Stimulated activated CD4-positive, alpha-beta T cell treated with anti-CD3 and anti-CD28 coated beads, Interleukin-15, amount 100 ng/mL, for 24 hours (primary cell): ENCODE measurements around the gene TRIM34.
"Not testable (repeated sequence)": the region's sequence is repeated elsewhere in the genome, so short reads cannot be mapped to it uniquely, and the experiment has no call there.

ENCODE experiments used
- DNase-seq: peaks from one replicate; pipeline ENCODE4 v3.0.0-alpha.2; 2020

The TRIM34 gene

DNA sequence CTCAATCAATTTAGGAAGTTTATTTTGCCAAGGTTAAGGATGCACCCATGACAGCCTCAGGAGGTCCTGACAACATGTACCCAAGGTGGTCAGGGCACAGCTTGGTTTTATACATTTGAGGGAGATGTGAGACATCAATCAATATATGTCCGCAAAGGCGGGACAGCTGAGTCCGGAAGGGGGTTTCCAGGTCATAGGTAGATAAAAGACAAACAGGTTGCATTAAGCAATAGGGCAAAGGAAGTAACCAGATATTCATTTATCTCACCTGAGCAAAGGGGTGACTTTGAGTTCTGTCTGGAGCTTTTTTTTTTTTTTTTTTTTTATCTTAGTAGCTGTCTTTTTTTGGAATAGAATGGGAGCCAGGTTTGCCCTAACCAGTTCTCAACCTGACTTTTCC is 2.0 kb upstream of the TRIM34 start:
- no peak for DNase-seq

DNA sequence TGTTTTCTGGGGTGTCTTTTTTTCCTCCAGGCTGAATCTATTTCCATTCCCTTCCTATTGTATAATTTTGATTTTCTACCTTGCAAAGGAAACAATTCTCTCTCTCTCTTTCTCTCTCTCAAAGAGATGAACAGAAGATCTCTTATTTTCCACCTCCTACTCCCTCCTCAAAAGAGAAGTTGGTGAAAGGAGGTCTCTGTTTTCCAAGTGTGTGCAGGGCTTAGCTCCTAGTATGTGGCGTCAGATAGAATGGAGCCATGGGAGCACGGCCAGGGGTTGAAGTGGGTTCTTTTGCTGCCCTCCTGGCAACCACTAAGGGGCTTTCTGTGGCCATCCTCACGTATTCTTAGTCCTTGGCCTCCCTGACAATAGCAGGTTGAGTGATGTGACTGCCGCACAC is 480 bp downstream of the TRIM34 start:
- DNase-seq = no peak

DNA sequence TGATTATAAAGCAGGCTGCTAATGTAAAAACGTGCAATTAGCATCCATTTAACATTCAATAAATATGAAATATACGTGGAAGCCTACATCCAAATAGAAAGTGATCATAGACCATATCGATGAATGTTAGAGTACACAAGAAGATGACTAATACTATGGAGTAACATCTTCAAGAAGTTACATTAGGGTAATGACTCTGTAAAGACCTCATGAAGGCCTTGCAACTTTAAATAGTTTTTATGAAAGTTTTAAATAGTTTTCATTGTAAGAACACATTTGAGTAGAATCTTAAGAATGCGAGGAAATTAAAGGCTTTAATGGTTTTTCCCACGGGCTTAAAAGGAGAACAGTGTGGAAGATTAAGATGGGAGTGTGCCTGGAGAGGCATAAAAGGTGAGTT is 1.4 kb downstream of the TRIM34 start:
- DNase-seq = no peak

DNA sequence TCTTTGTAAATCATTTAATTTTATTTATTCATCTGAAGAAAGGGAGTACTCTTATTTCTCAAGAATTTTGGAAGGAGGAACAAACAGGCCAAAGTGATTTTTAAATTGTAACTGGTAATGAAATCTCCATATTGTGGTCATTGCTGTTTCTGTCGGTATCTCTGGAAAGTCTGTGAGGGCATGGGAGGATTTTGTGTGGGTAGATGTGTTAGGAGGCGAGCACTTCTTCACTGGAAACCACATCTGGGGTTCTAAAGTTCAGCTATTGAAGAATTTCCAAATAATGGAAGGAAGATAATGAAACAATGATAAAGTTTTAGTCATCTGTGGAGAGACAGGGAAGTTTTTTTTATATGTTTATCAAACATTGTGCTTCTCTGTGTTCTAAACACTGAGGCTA is 6.6 kb downstream of the TRIM34 start:
- no peak for DNase-seq

DNA sequence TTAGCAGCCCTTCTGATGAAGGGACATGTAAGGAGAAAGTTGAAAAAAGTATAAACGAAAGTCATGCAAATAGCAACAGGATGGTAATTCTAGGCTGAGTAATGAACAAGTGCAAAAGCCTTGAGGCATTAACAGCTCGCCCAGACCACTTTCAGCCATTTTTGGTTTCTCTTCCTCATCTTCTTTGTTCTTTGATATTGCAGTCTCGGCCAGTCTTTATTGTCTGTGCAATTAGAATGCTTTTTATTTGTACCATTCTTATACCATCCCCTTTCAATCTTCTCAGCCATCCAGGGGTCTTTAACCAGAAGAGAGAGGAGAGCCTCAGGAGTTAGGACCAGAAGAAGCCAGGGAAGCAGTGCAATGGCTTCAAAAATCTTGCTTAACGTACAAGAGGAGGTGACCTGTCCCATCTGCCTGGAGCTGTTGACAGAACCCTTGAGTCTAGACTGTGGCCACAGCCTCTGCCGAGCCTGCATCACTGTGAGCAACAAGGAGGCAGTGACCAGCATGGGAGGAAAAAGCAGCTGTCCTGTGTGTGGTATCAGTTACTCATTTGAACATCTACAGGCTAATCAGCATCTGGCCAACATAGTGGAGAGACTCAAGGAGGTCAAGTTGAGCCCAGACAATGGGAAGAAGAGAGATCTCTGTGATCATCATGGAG is 7.3 kb downstream of the TRIM34 start:
- DNase-seq = no peak

DNA sequence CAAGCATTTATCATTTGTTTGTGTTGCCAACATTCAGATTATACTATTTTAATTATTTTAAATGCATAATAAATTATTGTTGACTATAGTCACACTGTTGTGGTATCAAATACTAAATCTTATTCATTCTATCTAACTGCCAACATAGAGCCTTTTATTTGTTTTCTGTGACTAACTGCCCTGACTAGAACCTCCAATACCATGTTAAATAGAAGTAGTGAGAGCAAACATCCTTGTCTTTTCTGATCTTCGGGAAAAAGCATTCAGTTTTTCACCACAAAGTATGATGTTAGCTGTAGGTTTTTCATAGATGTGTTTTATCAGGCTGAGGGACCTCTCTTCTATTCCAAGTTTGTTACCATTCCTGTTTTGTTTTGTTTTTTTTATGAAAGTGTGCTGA is 15.2 kb downstream of the TRIM34 start:
- no peak for DNase-seq

DNA sequence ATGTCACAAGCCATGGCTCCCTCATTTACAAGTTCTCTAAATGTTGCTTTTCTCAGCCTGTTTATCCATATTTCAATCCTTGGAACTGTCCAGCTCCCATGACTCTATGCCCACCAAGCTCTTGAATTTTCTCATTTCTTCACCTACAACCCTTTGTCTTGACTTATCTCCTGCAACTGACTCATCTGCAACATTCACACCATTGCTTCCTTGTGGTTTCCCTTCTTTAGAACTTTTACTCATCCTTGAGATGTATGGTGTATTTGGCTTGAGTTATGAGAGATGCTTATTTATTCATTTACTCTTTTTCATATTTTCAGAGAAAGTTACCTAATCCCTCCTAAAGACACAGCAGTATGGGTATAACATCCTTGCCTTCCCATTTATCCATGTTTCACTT is 18.8 kb downstream of the TRIM34 start:
- DNase-seq = no peak

DNA sequence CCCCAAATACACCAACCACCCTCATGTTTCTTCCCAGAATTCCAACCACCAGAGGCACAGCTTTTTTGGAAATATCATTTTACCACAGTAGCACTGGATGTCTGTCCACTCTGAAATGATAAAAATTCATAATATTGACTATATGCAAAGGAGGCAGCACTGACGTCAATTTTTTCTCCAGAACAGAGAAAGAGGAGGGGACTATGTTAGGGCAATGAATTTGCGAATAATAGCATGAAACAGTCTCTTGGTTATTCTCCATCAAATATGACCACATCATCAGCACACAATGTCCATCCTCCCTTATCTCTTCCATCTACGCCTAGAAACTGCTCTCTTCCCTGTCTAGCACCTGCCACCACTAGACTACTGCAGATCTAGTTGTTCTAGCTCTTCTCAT is 21.3 kb downstream of the TRIM34 start:
- DNase-seq = no peak

DNA sequence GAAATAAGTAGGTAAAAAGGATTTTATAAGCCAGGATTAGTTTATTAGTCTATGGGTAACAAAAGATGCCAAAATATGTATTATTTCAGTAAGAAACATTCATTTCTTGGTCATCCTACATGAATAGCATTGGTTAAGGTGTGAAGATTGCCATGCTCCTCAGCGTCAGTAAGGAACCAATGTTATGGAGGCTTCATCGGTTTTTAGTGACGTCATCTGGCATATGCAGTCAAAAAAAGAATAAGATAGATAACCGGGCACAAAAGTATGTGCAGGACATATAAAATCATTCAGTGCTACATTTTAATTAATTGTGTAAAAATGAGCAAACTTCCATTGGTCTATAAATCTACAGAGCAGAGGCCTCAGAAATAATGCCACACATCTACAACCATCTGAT is 30.7 kb downstream of the TRIM34 start:
- no peak for DNase-seq

DNA sequence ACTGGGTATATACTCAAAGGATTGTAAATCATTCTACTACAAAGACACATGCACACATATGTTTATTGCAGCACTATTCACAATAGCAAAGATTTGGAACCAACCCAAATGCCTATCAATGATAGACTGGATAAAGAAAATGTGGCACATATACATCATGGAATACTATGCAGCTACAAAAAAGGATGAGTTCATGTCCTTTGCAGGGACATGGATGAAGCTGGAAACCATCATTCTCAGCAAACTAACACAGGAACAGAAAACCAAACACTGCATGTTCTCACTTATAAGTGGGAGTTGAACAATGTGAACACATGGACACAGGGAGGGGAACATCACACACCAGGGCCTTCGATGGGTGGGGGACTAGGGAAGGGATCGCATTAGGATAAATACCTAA is 32.2 kb downstream of the TRIM34 start:
- not testable (repeated sequence) for DNase-seq

DNA sequence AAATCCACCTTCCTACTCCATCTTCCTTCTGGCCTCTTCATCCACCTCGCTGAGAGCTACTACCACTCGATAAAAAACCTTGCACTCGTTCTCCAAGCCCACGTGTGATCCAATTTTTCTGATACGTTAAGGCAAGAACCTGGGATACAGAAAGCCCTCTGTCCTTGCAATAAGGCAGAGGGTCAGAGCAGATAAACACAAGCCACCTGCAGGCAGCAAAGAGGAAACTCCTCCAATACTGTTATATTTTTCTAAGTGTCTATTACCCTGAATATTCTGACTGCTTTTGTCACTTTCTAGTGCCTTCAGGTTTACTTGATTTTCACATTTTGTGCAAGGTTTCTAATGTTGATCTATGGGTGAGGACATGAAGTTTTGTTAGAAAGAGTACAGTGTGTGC is 33.5 kb downstream of the TRIM34 start:
- no peak for DNase-seq

DNA sequence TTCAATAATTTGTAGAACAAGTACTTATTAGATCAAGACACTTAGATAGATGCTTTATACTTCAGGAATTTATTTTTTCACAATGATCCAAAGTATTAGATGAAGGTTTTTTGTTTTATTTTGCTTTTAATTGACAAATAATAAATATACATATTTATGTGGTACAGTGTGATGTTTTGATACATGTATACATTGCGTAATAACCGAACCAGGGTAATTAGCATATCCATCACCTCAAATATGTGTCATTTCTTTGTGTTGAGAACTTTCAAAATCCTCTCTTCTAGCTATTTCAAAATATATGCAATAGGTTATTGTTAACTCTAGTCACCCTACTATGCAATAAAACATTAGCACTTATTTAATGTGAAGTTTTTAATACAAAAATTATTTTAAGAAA is 38.7 kb downstream of the TRIM34 start:
- DNase-seq = no peak

DNA sequence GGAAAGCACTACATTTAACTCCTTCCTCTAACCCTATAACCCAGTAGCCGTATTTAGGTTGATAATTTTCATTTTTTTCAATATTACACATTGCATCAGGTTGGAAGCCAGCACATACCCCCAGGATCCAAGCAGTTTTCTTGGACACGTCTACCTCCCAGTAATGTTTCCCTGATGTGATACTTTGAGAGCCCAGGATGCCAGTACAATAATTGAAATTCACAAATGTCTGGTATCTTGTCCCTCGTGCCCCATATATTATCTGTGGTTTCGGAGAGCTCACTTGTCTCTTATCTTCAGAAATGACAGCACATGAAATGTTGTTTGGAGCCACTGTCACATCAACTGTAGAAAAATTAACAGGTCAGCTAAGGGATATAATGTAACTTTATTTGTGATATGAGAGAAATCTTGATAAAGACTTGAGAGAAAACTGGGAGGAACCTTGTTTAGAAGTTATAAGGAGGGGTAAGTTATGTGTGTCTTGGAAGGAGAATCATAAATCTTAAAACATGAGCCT is 40.3 kb downstream of the TRIM34 start:
- no peak for DNase-seq

DNA sequence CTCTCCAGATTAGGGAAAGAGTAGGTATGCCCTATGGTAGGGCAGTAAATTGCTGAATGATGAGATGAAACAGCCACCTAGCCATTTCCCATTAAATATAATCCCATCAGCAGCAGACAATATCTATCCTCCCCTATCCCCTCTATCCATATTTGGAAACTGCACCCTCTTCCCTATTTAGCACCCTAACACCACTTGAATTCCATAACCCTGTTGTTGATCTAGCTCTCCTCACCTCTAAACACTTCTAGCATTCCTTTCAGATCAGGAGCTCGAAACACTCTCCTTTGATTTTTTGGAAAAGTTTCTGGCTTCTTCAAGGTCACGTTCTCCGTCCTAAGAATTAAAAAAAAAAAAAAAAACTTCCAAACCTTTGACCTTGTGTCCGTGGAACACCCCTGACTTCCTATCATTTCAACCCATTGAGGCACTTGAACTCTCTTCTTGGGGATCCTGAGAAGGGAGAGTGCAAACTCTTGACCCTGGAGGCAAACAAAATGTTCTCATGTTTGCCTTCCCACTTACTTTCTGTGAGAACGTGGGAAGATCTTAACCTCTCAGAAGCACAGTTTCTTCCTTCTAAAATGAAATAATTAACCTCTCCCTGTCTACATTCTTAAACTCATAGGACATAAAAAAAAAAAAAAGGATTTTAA is 41.1 kb downstream of the TRIM34 start:
- DNase-seq = no peak

DNA sequence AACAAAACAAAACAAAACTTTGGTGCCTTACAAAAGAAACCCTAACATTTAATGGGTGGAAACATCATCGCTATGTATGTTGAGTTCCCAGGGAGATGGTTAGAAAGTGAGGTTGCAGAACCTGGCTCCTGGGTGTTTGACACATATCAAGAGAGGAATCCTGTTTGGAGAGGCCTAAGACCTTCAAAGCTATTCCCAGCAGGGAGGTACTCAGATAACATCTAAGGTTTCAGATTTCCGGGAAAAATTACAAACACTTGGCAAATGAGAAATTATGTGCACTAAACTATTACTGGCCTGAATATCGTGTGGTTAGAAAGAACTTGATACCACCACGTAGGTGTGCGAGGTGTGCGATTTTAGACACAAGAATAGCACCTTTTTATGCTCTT is 41.6 kb downstream of the TRIM34 start:
- no peak for DNase-seq

DNA sequence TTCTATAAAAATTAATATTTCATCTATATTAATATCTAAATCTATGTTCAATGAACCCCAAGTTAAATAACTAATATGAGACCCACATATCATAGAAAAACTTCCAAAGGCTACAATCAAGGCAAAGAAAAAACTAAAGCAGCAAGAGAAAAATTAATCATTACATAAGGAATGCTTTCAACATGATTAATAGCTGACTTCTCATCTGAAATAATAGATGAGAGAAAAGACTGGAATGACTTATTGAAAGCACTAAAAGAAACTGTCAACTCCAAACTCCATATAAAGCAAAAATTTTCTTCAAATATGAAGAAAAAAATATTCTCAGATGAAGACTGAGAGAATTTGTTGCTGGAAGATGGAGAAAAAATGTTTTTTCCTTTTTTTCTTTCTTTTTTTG is 47.0 kb downstream of the TRIM34 start:
- no peak for DNase-seq

DNA sequence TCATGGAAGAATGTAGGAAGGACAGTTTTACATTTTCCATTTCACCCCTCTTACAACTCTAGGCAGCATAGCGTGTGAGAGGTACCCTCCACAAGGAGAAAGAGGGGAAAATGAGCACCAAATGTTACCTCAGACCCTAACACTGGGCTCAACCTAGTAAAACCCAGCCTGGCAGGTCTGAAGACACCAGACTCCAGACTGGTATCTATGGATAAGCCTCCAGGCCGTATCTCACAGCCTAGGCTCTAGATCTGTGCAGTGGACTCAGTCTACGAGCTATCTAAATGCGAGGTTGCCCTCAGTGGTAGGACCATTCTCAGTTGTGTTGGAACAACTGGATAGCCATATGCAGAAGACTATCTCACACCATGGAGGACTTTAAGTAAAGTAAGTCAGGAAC is 49.6 kb downstream of the TRIM34 start:
- no peak for DNase-seq

DNA sequence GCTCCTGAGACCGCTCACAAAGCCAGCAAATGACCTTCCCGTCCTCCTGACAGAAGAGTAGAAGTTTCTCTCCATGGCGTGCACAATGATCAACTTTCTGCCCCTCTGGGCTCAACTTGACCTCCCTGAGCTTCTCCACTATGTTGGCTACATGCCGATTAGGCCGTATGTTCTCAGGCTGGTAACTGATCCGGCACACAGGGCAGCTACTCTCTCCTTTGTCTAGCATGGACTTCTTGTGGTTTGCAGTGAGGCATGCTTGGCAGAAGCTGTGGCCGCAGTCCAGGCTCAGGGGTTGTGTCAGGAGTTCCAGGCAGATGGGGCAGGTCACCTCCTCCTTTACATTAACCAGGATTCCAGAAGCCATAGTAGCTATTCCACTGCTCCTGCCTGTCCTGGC is 55.0 kb downstream of the TRIM34 start:
- DNase-seq = no peak

DNA sequence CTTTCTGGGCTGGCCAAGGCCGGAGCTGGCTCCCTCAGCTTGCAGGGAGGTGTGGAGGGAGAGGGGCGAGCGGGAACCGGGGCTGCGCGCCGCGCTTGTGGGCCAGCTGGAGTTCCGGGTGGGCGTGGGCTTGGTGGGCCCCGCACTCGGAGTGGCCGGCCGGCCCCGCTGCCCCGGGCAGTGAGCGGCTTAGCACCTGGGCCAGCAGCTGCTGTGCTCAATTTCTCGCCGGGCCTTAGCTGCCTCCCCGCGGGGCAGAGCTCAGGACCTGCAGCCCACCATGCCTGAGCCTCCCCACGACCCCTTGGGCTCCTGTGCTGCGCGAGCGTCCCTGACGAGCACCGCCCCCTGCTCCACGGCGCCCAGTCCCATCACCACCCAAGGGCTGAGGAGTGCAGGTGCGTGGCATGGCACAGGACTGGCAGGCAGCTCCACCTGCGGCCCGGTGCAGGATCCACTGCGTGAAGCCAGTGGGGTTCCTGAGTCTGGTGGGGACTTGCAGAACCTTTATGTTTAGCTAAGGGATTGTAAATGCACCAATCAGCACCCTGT is 58.2 kb downstream of the TRIM34 start:
- not testable (repeated sequence) for DNase-seq

DNA sequence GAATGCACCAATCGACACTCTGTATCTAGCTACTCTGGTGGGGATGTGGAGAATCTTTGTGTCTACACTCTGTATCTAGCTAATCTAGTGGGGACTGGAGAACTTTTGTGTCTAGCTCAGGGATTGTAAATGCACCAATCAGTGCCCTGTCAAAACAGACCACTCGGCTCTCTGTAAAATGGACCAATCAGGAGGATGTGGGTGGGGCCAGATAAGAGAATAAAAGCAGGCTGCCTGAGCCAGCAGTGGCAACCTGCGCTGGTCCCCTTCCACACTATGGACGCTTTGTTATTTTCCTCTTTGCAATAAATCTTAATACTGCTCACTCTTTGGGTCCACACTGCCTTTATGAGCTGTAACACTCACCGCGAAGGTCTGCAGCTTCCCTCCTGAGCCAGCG is 58.8 kb downstream of the TRIM34 start:
- DNase-seq = peak; percentile 37

DNA sequence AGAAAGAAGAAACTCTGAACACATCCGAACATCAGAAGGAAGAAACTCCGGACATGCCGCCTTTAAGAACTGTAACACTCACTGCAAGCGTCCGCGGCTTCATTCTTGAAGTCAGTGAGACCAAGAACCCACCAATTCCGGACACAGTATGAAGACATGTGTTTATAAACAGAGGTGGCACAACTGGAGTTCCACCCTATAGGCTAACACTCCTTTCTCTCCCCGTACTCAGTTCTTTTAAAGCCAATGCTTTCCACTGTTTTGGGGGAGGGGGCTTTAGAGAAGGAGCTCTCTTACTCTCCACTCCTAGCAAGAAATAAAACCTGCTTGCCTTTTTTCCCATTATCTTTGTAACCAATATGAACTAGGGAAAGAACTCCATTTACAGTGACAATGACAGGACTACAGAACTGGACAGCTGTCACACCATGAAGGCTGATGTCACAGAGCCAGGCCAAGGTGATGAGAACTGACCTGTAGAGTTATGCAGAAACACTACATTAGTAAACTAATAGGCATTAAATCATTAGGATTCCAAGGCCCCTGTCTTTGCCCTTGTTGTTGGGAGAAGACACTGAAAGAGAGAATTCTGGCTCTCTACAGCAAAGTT is 59.3 kb downstream of the TRIM34 start:
- no peak for DNase-seq

DNA sequence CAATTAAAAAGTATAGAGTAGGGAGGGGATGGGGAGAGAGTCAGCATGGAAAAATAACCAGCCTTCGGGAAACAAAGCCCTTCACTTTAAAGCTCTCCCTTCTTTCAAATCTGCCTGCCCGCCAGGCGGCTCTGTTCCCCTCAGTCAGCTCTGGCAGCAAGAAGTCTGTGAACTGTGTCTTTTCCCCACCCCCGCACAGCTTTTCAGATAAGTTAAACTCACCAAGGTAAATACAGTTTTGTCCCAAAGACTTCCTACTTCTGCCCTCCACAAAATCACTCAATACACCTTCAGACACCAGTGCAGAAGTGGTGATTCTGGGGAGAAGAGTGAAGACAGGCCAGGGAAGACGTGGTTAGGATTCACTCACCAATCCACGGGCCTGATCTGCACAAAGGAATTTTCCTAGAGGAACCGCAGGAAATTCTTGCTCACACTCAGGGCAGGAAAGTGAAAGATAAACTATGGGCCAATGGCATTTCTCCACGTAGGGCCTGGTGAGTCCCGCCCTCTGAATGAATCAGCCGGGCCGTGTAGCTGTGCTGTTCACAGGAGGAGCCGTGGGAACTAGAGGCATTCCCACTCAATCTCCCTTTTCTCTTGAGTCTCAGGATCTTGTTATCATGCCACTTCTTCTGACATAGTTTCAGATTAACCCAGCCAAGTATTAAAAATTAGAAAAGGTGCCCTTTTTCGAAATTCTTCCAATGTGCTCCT is 60.0 kb downstream of the TRIM34 start, which contains the start of gene TRIM5:
Gene TRIM5 (minus strand): TSS at position 429 of the 717 bp plus-strand sequence. CDS start 4,897 bp downstream, outside the sequence.
- peak; percentile 87 for DNase-seq

DNA sequence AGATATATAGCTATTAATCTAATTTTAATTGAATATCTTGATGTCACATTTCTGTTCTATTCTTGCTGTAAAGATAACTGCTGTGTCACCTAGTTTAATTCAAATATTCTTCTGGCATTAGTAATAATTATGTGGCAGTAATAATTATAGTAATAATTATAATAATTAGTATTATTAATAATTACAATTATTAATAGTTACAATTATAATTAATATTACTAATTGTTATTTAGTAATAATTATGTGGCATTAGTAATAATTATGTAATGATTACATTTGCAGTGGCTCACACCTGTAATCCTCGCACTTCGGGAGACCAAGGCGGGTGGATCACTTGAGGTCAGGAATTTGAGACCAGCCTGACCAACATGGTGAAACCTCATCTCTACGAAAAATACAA is 61.6 kb downstream of the TRIM34 start:
- DNase-seq = no peak
